Stomach (tissue), 9 donors: ENCODE results near the gene MEAK7. TPM values are rescaled to one million over a fixed set of nuclear protein-coding genes. Genes with fewer than 3 reads are reported as not detected.

Source experiments
- DNase-seq, 2 donors: peaks; one replicate each; pipeline versions ENCODE4 v3.0.0 to v3.0.0-alpha.2; 2013 to 2019
- H3K27ac ChIP-seq, 5 donors: fragments of 200-600 bp in 4 of 5; sonication (generic) in 4 of 5; one replicate each; pipeline ENCODE4 v1.5.1; 2013 to 2019; ENCODE audit warnings: mild to moderate bottlenecking in 1 of 5, moderate library complexity in 1 of 5
- H3K27me3 ChIP-seq, 3 donors: fragments of 200-600 bp; sonication (generic); one replicate each; pipeline ENCODE4 v1.5.1; 2017 to 2019; ENCODE audit warnings: mixed run types in 1 of 3
- H3K36me3 ChIP-seq, 4 donors: fragments of 200-600 bp; sonication (generic); 1 replicate in 3 of 4; 2 replicates in 1 of 4; pipeline ENCODE4 v1.5.1; 2016 to 2019
- H3K4me1 ChIP-seq, 4 donors: fragments of 200-600 bp; sonication (generic); one replicate each; pipeline ENCODE4 v1.5.1; 2016 to 2019
- H3K4me3 ChIP-seq, 4 donors: fragments of 200-600 bp; sonication (generic) in 3 of 4; one replicate each; pipeline ENCODE4 v1.5.1; 2016 to 2019; ENCODE audit warnings: mild to moderate bottlenecking in 1 of 4
- H3K9me3 ChIP-seq, 4 donors: fragments of 200-600 bp; sonication (generic); one replicate each; pipeline ENCODE4 v1.5.1; 2016 to 2019
- CTCF ChIP-seq, 7 experiments: fragments of 450-650 bp in 4 of 7; fragments of 200-600 bp in 3 of 7; sonication (generic) in 3 of 7; IDR thresholded peaks; one replicate each; pipeline ENCODE4 v1.5.1; 2016 to 2019; ENCODE audit warnings: antibody characterized with exemption in 7 of 7, control low read depth in 2 of 7, mild to moderate bottlenecking in 1 of 7
- EP300 ChIP-seq: sonication (generic); formaldehyde crosslinking; IDR thresholded peaks from one replicate; pipeline ENCODE4 v1.6.1; 2017; ENCODE audit warnings: antibody characterized with exemption
- POLR2A ChIP-seq, 4 donors: fragments of 450-650 bp; IDR thresholded peaks; one replicate each; pipeline ENCODE4 v1.6.1; 2016; ENCODE audit warnings: antibody characterized with exemption in 4 of 4, control low read depth in 2 of 4, mild to moderate bottlenecking in 1 of 4, moderate library complexity in 1 of 4
- POLR2AphosphoS5 ChIP-seq, 3 donors: sonication (generic); formaldehyde crosslinking; IDR thresholded peaks; one replicate each; pipeline ENCODE4 v1.6.1; 2016; ENCODE audit warnings: antibody characterized with exemption in 3 of 3
- WGBS, 5 donors: extraction: QIAGEN DNeasy Blood & Tissue Kit in 3 of 5; methylation state at CpG; one replicate each; pipeline versions ENCODE4 v1.1.5 to v1.1.7; 2013 to 2018; 5-methylcytosine and 5-hydroxymethylcytosine counted together
- intact Hi-C: fragments of 100-400 bp; cut with DNase I; formaldehyde crosslinking; loops from one replicate; pipeline ENCODE4 v1.15.1; 2023; ENCODE audit warnings: low total_unique reads
- polyA plus RNA-seq, 3 donors: library from polyadenylated mRNA; stranded (reverse); fragments of 200-250 nt; gene quantifications; one replicate each; pipeline ENCODE4 v1.2.3, GENCODE V29; 2013
- total RNA-seq, 5 donors: library from RNA; depleted of rRNA; stranded (reverse); fragments of >200 nt; gene quantifications; one replicate each; pipeline versions ENCODE4 v1.1.0 to v1.2.3, GENCODE V29; 2014 to 2016
- donor health status: healthy with polysubstance abuse.
- donor health status: Bipolar disorder and iron deficiency.
- donor health status: healthy.

Gene MEAK7
- total and polyA plus RNA-seq, 8 donors, result 3.9 to 21.1 (median 6.9) TPM

GRCh38 chr16:84507011-84507982, 2.8 kb upstream of the MEAK7 start:
- 74 to 85% (median 80%) methylated on average over 27 of the region's 27 CpGs for WGBS, 5 donors
- Histone ChIP-seq H3K27me3 (no peaks in the 10 kb centered on the region), H3K4me1 (peaks cover 18 to 51% (median 40%) of the 10 kb centered on the region in 4 donors), H3K27ac (no peak overlapping the region), H3K4me3 (no peak overlapping the region), H3K36me3 (peaks cover 0 to 2% (median 0%) of the 10 kb centered on the region in 4 donors), H3K9me3 (no peaks in the 10 kb centered on the region)
- DNase-seq, result no peak
- no peak for TF ChIP-seq EP300
- intact Hi-C loops, result no loop called here

GRCh38 chr16:84505249-84506187, 1.1 kb upstream of the MEAK7 start:
- Histone ChIP-seq H3K27ac (peak overlapping the region; percentile 77 to 89 (median 87)), H3K36me3 (peaks cover 0 to 15% (median 6%) of the 10 kb centered on the region in 4 donors), H3K4me3 (peak overlapping the region; percentile 62 to 83 (median 68)), H3K4me1 (peaks cover 18 to 40% (median 30%) of the 10 kb centered on the region in 4 donors), H3K9me3 (no peaks in the 10 kb centered on the region), H3K27me3 (no peaks in the 10 kb centered on the region)
- 65 to 74% (median 68%) methylated on average over 32 to 33 of the region's 33 CpGs for WGBS, 5 donors
- intact Hi-C loops, result no loop called here
- DNase-seq, result no peak
- no peak for TF ChIP-seq POLR2AphosphoS5 (IDR thresholded peaks at IDR 0.05)
- no peak for TF ChIP-seq POLR2A (IDR thresholded peaks at IDR 0.05)
- TF ChIP-seq CTCF (IDR thresholded peaks at IDR 0.05), result no peak
- no peak for TF ChIP-seq EP300

GRCh38 chr16:84503751-84504395, 586 bp downstream of the MEAK7 start:
- peak overlapping the region; percentile 77 to 89 (median 87) for H3K27ac ChIP-seq

More at GRCh38 chr16:84503751-84504395, 586 bp downstream of the MEAK7 start:
- TF ChIP-seq EP300 (no peak), CTCF (IDR thresholded peaks at IDR 0.05) (no peak), POLR2AphosphoS5 (IDR thresholded peaks at IDR 0.05) (no peak), POLR2A (IDR thresholded peaks at IDR 0.05) (no peak)
- H3K36me3 ChIP-seq, result peaks cover 0 to 26% (median 17%) of the 10 kb centered on the region in 4 donors
- DNase-seq, result no peak
- H3K4me1 ChIP-seq, result peaks cover 18 to 40% (median 30%) of the 10 kb centered on the region in 4 donors
- no peaks in the 10 kb centered on the region for H3K27me3 ChIP-seq
- H3K9me3 ChIP-seq, result no peaks in the 10 kb centered on the region
- H3K4me3 ChIP-seq, result peak overlapping the region; percentile 62 to 83 (median 68)
- WGBS, 5 donors, result 31 to 46% (median 40%) methylated on average over 5 to 13 of the region's 13 CpGs
- intact Hi-C loops, result no loop called here
